Liver (tissue), 3 donors: ENCODE measurements around the gene PLEKHN1.

Source experiments
- ATF3 ChIP-seq: IDR thresholded peaks from 2 replicates; pipeline ENCODE4 v1.6.1; 2016; ENCODE audit warnings: antibody characterized with exemption
- CTCF ChIP-seq: fragments of 150-350 bp; IDR thresholded peaks from 2 replicates; pipeline ENCODE4 v1.5.1; 2017; ENCODE audit warnings: improper control_type of control experiment, low read depth, low read length; ENCODE audit not compliant: missing input control
- FOXA1 ChIP-seq: IDR thresholded peaks from 2 replicates; pipeline ENCODE4 v1.6.1; 2016; ENCODE audit warnings: antibody characterized with exemption
- FOXA2 ChIP-seq: IDR thresholded peaks from 2 replicates; pipeline ENCODE4 v1.6.1; 2016; ENCODE audit warnings: antibody characterized with exemption
- GABPA ChIP-seq, 2 donors: IDR thresholded peaks in 1 of 2; conservative IDR thresholded peaks in 1 of 2; 2 replicates each; pipeline ENCODE4 v1.6.1; 2016; ENCODE audit warnings: antibody characterized with exemption in 2 of 2, mild to moderate bottlenecking in 1 of 2, moderate library complexity in 1 of 2
- HNF4G ChIP-seq: IDR thresholded peaks from 2 replicates; pipeline ENCODE4 v1.6.1; 2016; ENCODE audit warnings: antibody characterized with exemption
- JUND ChIP-seq, 2 donors: IDR thresholded peaks; 2 replicates each; pipeline ENCODE4 v1.6.1; 2016; ENCODE audit warnings: antibody characterized with exemption in 2 of 2
- RAD21 ChIP-seq, 2 donors: IDR thresholded peaks; 2 replicates each; pipeline ENCODE4 v1.6.1; 2016; ENCODE audit warnings: antibody characterized with exemption in 2 of 2, mild to moderate bottlenecking in 2 of 2
- RXRA ChIP-seq, 2 donors: IDR thresholded peaks; 2 replicates each; pipeline ENCODE4 v1.6.1; 2017 to 2018; ENCODE audit warnings: antibody characterized with exemption in 2 of 2, mild to moderate bottlenecking in 1 of 2
- SP1 ChIP-seq: IDR thresholded peaks from 2 replicates; pipeline ENCODE4 v1.6.1; 2018; ENCODE audit warnings: antibody characterized with exemption, mild to moderate bottlenecking
- TAF1 ChIP-seq: conservative IDR thresholded peaks from 2 replicates; pipeline ENCODE4 v1.6.1; 2016; ENCODE audit warnings: antibody characterized with exemption, mild to moderate bottlenecking
- TF ChIP-seq, protein P1 (sequence below): IDR thresholded peaks from 2 replicates; pipeline ENCODE4 v1.6.1; 2016; ENCODE audit warnings: antibody characterized with exemption
- TF ChIP-seq, protein P2 (sequence below): IDR thresholded peaks from 2 replicates; pipeline ENCODE4 v1.6.1; 2016; ENCODE audit warnings: antibody characterized with exemption, mild to moderate bottlenecking
- donor health status: healthy.
- donor health status: healthy.

DNA sequence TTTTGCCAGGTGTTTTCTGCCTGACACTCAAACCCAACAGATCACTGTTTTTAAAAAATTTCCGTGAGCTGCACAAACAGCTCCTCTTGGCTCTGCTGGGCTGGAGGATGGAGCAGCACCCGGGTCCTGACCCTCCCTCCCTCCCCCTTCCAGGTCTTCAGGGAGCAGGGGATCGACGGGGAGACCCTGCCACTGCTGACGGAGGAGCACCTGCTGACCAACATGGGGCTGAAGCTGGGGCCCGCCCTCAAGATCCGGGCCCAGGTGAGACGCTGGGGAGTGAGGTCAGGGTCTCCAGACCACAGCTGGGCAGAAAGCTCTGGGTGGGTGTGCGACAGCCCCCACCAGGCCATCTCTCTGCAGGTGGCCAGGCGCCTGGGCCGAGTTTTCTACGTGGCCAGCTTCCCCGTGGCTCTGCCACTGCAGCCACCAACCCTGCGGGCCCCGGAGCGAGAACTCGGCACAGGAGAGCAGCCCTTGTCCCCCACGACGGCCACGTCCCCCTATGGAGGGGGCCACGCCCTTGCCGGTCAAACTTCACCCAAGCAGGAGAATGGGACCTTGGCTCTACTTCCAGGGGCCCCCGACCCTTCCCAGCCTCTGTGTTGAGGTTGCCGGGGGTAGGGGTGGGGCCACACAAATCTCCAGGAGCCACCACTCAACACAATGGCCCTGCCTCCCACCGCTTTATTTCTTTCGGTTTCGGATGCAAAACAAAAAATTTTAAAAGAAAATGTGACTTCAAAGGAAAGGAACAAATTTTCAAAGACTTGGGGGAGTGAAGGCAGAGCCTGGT is 22.5 kb upstream of the PLEKHN1 start:
- TF ChIP-seq RAD21 (IDR thresholded peaks at IDR 0.05), result no peak
- TF ChIP-seq CTCF, result no peak
- no peak for TF ChIP-seq SP1
- TF ChIP-seq HNF4G, result no peak
- TF ChIP-seq, protein P1, sequence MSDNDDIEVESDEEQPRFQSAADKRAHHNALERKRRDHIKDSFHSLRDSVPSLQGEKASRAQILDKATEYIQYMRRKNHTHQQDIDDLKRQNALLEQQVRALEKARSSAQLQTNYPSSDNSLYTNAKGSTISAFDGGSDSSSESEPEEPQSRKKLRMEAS, result no peak
- TF ChIP-seq FOXA1, result no peak
- TF ChIP-seq, protein P2, sequence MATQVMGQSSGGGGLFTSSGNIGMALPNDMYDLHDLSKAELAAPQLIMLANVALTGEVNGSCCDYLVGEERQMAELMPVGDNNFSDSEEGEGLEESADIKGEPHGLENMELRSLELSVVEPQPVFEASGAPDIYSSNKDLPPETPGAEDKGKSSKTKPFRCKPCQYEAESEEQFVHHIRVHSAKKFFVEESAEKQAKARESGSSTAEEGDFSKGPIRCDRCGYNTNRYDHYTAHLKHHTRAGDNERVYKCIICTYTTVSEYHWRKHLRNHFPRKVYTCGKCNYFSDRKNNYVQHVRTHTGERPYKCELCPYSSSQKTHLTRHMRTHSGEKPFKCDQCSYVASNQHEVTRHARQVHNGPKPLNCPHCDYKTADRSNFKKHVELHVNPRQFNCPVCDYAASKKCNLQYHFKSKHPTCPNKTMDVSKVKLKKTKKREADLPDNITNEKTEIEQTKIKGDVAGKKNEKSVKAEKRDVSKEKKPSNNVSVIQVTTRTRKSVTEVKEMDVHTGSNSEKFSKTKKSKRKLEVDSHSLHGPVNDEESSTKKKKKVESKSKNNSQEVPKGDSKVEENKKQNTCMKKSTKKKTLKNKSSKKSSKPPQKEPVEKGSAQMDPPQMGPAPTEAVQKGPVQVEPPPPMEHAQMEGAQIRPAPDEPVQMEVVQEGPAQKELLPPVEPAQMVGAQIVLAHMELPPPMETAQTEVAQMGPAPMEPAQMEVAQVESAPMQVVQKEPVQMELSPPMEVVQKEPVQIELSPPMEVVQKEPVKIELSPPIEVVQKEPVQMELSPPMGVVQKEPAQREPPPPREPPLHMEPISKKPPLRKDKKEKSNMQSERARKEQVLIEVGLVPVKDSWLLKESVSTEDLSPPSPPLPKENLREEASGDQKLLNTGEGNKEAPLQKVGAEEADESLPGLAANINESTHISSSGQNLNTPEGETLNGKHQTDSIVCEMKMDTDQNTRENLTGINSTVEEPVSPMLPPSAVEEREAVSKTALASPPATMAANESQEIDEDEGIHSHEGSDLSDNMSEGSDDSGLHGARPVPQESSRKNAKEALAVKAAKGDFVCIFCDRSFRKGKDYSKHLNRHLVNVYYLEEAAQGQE, result no peak
- no peak for TF ChIP-seq RXRA (IDR thresholded peaks at IDR 0.05)
- no peak for TF ChIP-seq GABPA (IDR thresholded peaks at IDR 0.05 in 1 of 2, conservative IDR thresholded peaks at IDR 0.05 in 1 of 2)
- TF ChIP-seq TAF1, result no peak
- TF ChIP-seq FOXA2, result no peak
- TF ChIP-seq JUND (IDR thresholded peaks at IDR 0.05), result no peak
- no peak for TF ChIP-seq ATF3
